Ovary (tissue), 9 donors: Measurements from ENCODE around the gene PSMA1. TPM values are rescaled to one million over a fixed set of nuclear protein-coding genes. Genes with fewer than 3 reads are reported as not detected.

Experiments used
- DNase-seq, 5 donors: peaks; one replicate each; pipeline ENCODE4 v3.0.0-alpha.2; 2019 to 2020
- H3K27ac ChIP-seq, 2 donors: fragments of 200-600 bp; one replicate each; pipeline versions ENCODE4 v1.5.1 to v1.8.0; 2019 to 2022
- H3K27me3 ChIP-seq: fragments of 200-600 bp; one replicate; pipeline ENCODE4 v1.8.0; 2022
- H3K36me3 ChIP-seq: fragments of 200-600 bp; sonication (generic); one replicate; pipeline ENCODE4 v1.5.1; 2019
- H3K4me1 ChIP-seq: one replicate; pipeline ENCODE4 v1.8.1; 2013; ENCODE audit warnings: mild to moderate bottlenecking, moderate library complexity; ENCODE audit not compliant: insufficient read depth
- H3K4me3 ChIP-seq: fragments of 200-600 bp; sonication (generic); one replicate; pipeline ENCODE4 v1.5.1; 2017
- H3K9me3 ChIP-seq, 2 donors: fragments of 200-600 bp in 1 of 2; sonication (generic) in 1 of 2; one replicate each; pipeline versions ENCODE4 v1.5.1 to v1.8.1; 2013 to 2019; ENCODE audit warnings: mild to moderate bottlenecking in 1 of 2, moderate library complexity in 1 of 2
- CTCF ChIP-seq, 3 donors: fragments of 450-650 bp in 2 of 3; fragments of 200-600 bp in 1 of 3; IDR thresholded peaks; one replicate each; pipeline versions ENCODE4 v1.5.1 to v1.8.0; 2016 to 2022; ENCODE audit warnings: antibody characterized with exemption in 3 of 3, mild to moderate bottlenecking in 1 of 3
- EP300 ChIP-seq: sonication (generic); formaldehyde crosslinking; IDR thresholded peaks from one replicate; pipeline ENCODE4 v1.6.1; 2017; ENCODE audit warnings: antibody characterized with exemption
- POLR2A ChIP-seq: fragments of 450-650 bp; IDR thresholded peaks from one replicate; pipeline ENCODE4 v1.6.1; 2017; ENCODE audit warnings: antibody characterized with exemption, mild to moderate bottlenecking, moderate library complexity
- WGBS, 3 donors: extraction: QIAGEN DNeasy Blood & Tissue Kit in 1 of 3; methylation state at CpG; one replicate each; pipeline versions ENCODE4 v1.1.5 to v1.1.7; 2013 to 2017; 5-methylcytosine and 5-hydroxymethylcytosine counted together
- intact Hi-C, 4 donors: fragments of 100-400 bp; cut with DNase I; formaldehyde crosslinking; loops; one replicate each; pipeline versions ENCODE4 v1.11.0 to v1.15.1; 2022 to 2023
- polyA plus RNA-seq, 2 donors: library from polyadenylated mRNA; stranded (reverse); fragments of 200-250 nt in 1 of 2; fragments of 350-450 nt in 1 of 2; fragmentation: Illumina TruSeq in 1 of 2; extraction: RNeasy Lipid Tissue Mini Kit (QIAGEN cat#74804) in 1 of 2; gene quantifications; one replicate each; pipeline ENCODE4 v1.2.3, GENCODE V29; 2013 to 2014
- total RNA-seq, 7 donors: library from RNA; depleted of rRNA in 2 of 7; stranded (reverse); fragments of >200 nt in 2 of 7; fragmentation: NEBNext Ultra II Directional in 3 of 7; extraction: Animal tissue kit (Norgen Biotek cat#: 25700) in 3 of 7; gene quantifications; one replicate each; pipeline versions ENCODE4 v1.1.0 to v1.2.4, GENCODE V29; 2016 to 2023
- donor health status: DM: no; HTN: no; CAD: no; lungs with moderate emphysema.
- donor health status: DM: no; HTN: no; CAD: no.
- donor health status: Bipolar disorder and iron deficiency.
- donor health status: DM: yes; HTN: yes; CAD: no.
- donor health status: DM: no; HTN: no; CAD: no.
- donor health status: DM: yes; HTN: yes; CAD: no.

The PSMA1 gene
- total and polyA plus RNA-seq, 9 donors: 67.1 to 134 (median 96.3) TPM

- 14 to 43% (median 14%) methylated on average over 4 of the region's 4 CpGs for WGBS, 3 donors
- no peak for DNase-seq
- Histone ChIP-seq H3K4me3 (no peak overlapping the region), H3K36me3 (no peaks in the 10 kb centered on the region), H3K27ac (no peak overlapping the region), H3K27me3 (no peaks in the 10 kb centered on the region), H3K4me1 (peaks cover 3% of the 10 kb centered on the region), H3K9me3 (no peaks in the 10 kb centered on the region)
- intact Hi-C loops: no loop called here
- TF ChIP-seq CTCF (IDR thresholded peaks at IDR 0.05) (no peak), POLR2A (no peak), EP300 (no peak)
Measured at GRCh38 chr11:14549891-14550290, 29.7 kb upstream of the PSMA1 start.

- 10 to 24% (median 23%) methylated on average over 2 of the region's 2 CpGs for WGBS, 3 donors
- no peak overlapping the region for H3K4me3 ChIP-seq
- H3K36me3 ChIP-seq: no peaks in the 10 kb centered on the region
- TF ChIP-seq POLR2A: no peak
- no peak for TF ChIP-seq CTCF (IDR thresholded peaks at IDR 0.05)
- TF ChIP-seq EP300: no peak
- H3K4me1 ChIP-seq: peaks cover 3% of the 10 kb centered on the region
- no peak overlapping the region for H3K27ac ChIP-seq
- DNase-seq: no peak
- intact Hi-C loops: no loop called here
- no peaks in the 10 kb centered on the region for H3K27me3 ChIP-seq
- H3K9me3 ChIP-seq: no peaks in the 10 kb centered on the region
Measured at GRCh38 chr11:14547440-14547839, 27.3 kb upstream of the PSMA1 start.

- TF ChIP-seq POLR2A (no peak), EP300 (no peak), CTCF (IDR thresholded peaks at IDR 0.05) (no peak)
- intact Hi-C loops: no loop called here
- no peak overlapping the region for H3K27ac ChIP-seq
- no peaks in the 10 kb centered on the region for H3K36me3 ChIP-seq
- no peak overlapping the region for H3K4me3 ChIP-seq
- no peaks in the 10 kb centered on the region for H3K9me3 ChIP-seq
- H3K27me3 ChIP-seq: no peaks in the 10 kb centered on the region
- no peak for DNase-seq
- H3K4me1 ChIP-seq: peaks cover 3% of the 10 kb centered on the region
Measured at GRCh38 chr11:14546672-14547071, 26.5 kb upstream of the PSMA1 start.

- no peak for DNase-seq
- H3K4me1 ChIP-seq: peaks cover 5% of the 10 kb centered on the region
- 65 to 72% (median 66%) methylated on average over 3 of the region's 3 CpGs for WGBS, 3 donors
- TF ChIP-seq EP300 (no peak), CTCF (IDR thresholded peaks at IDR 0.05) (no peak), POLR2A (no peak)
- H3K4me3 ChIP-seq: no peak overlapping the region
- no peaks in the 10 kb centered on the region for H3K27me3 ChIP-seq
- intact Hi-C loops: no loop called here
- no peak overlapping the region for H3K27ac ChIP-seq
- H3K9me3 ChIP-seq: no peaks in the 10 kb centered on the region
- H3K36me3 ChIP-seq: no peaks in the 10 kb centered on the region
Measured at GRCh38 chr11:14544611-14545010, 24.4 kb upstream of the PSMA1 start.

GRCh38 chr11:14543260-14543659 is 23.1 kb upstream of the PSMA1 start:
- Histone ChIP-seq H3K27ac (no peak overlapping the region), H3K4me1 (peaks cover 5% of the 10 kb centered on the region), H3K9me3 (no peaks in the 10 kb centered on the region), H3K36me3 (no peaks in the 10 kb centered on the region), H3K4me3 (no peak overlapping the region), H3K27me3 (no peaks in the 10 kb centered on the region)
- WGBS, 3 donors: 79 to 80% (median 80%) methylated on average over 1 of the region's 1 CpG
- TF ChIP-seq CTCF (IDR thresholded peaks at IDR 0.05) (no peak), POLR2A (no peak), EP300 (no peak)
- no peak for DNase-seq
- intact Hi-C loops: no loop called here
